Transverse colon (tissue), 4 donors: Measurements from ENCODE around the gene CCL23.

ENCODE experiments used
- EP300 ChIP-seq: sonication (generic); formaldehyde crosslinking; IDR thresholded peaks from one replicate; pipeline ENCODE4 v1.6.1; 2017; ENCODE audit warnings: antibody characterized with exemption, low read depth
- POLR2A ChIP-seq: fragments of 450-650 bp; IDR thresholded peaks from one replicate; pipeline ENCODE4 v1.6.1; 2016; ENCODE audit warnings: antibody characterized with exemption, mild to moderate bottlenecking, moderate library complexity
- POLR2AphosphoS5 ChIP-seq, 3 donors: sonication (generic); formaldehyde crosslinking; IDR thresholded peaks; one replicate each; pipeline ENCODE4 v1.6.1; 2016; ENCODE audit warnings: antibody characterized with exemption in 3 of 3
- TF ChIP-seq, protein P1 (sequence below), 5 experiments: fragments of 200-600 bp in 3 of 5; fragments of 450-650 bp in 2 of 5; sonication (generic) in 3 of 5; IDR thresholded peaks; 1 replicate in 2 of 5; 2 replicates in 3 of 5; pipeline ENCODE4 v1.5.1; 2016 to 2017; ENCODE audit warnings: antibody characterized with exemption in 5 of 5, inconsistent platforms in 3 of 5, mild to moderate bottlenecking in 2 of 5, moderate library complexity in 1 of 5

DNA sequence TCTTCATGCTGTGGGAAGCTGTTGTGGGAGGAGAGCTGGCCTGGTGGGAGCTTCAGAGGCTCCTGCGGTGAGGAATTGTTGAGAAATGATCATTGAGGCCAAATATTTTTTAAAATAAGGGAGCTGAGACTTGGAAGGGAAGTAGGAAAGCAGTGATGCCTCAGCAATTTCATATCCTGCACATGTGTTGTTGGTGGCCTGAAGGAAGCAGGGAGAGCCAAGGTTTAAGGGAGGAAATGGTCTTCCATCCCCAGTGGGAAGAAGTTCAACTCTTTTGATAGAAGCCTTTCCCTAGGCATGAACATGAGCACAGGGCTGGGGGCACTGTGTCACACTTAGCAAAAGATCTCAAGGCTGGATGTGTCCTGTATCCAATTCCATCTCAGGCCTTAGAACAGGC, 31.1 kb downstream of the CCL23 start, which contains the start of gene CCL14:
- TF ChIP-seq POLR2AphosphoS5 (IDR thresholded peaks at IDR 0.05): no peak
- TF ChIP-seq, protein P1, sequence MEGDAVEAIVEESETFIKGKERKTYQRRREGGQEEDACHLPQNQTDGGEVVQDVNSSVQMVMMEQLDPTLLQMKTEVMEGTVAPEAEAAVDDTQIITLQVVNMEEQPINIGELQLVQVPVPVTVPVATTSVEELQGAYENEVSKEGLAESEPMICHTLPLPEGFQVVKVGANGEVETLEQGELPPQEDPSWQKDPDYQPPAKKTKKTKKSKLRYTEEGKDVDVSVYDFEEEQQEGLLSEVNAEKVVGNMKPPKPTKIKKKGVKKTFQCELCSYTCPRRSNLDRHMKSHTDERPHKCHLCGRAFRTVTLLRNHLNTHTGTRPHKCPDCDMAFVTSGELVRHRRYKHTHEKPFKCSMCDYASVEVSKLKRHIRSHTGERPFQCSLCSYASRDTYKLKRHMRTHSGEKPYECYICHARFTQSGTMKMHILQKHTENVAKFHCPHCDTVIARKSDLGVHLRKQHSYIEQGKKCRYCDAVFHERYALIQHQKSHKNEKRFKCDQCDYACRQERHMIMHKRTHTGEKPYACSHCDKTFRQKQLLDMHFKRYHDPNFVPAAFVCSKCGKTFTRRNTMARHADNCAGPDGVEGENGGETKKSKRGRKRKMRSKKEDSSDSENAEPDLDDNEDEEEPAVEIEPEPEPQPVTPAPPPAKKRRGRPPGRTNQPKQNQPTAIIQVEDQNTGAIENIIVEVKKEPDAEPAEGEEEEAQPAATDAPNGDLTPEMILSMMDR (IDR thresholded peaks at IDR 0.05): no peak
- no peak for TF ChIP-seq POLR2A
- no peak for TF ChIP-seq EP300
